Stimulated activated CD4-positive, alpha-beta T cell treated with anti-CD3 and anti-CD28 coated beads, Interleukin-15, amount 100 ng/mL, for 24 hours (primary cell): ENCODE results near the gene SIDT1.
"Not testable (repeated sequence)": the region's sequence is repeated elsewhere in the genome, so short reads cannot be mapped to it uniquely, and the experiment has no call there.

Experiments
- DNase-seq: peaks from one replicate; pipeline ENCODE4 v3.0.0-alpha.2; 2020

The SIDT1 gene

GRCh38 chr3:113600418-113601182 lies 68.2 kb downstream of the SIDT1 start:
- DNase-seq, result no peak

GRCh38 chr3:113601240-113601639 lies 68.9 kb downstream of the SIDT1 start:
- no peak for DNase-seq

GRCh38 chr3:113602256-113602655 lies 69.9 kb downstream of the SIDT1 start:
- no peak for DNase-seq

- DNase-seq, result no peak
These were observed 70.5 kb downstream of the SIDT1 start for GRCh38 chr3:113602836-113603235.

- peak; percentile 56 for DNase-seq
These were observed 74.3 kb downstream of the SIDT1 start for GRCh38 chr3:113606539-113607218.

GRCh38 chr3:113607219-113607596 lies 74.9 kb downstream of the SIDT1 start:
- DNase-seq, result no peak

GRCh38 chr3:113614402-113614801 lies 82.0 kb downstream of the SIDT1 start:
- no peak for DNase-seq

- no peak for DNase-seq
These were observed 83.6 kb downstream of the SIDT1 start for GRCh38 chr3:113615976-113616375.

- no peak for DNase-seq
These were observed 85.4 kb downstream of the SIDT1 start for GRCh38 chr3:113617726-113618125.

- DNase-seq, result no peak
These were observed 87.7 kb downstream of the SIDT1 start for GRCh38 chr3:113620091-113620490.

GRCh38 chr3:113623324-113623723 lies 91.0 kb downstream of the SIDT1 start:
- no peak for DNase-seq

GRCh38 chr3:113623811-113624210 lies 91.5 kb downstream of the SIDT1 start:
- DNase-seq, result no peak

- no peak for DNase-seq
These were observed 93.5 kb downstream of the SIDT1 start for GRCh38 chr3:113625834-113626233.

GRCh38 chr3:113626503-113627371 lies 94.4 kb downstream of the SIDT1 start:
- DNase-seq, result peak; percentile 28

- DNase-seq, result no peak
These were observed 96.0 kb downstream of the SIDT1 start for GRCh38 chr3:113628316-113628715.

- DNase-seq, result no peak
These were observed 96.4 kb downstream of the SIDT1 start for GRCh38 chr3:113628788-113629187.

- DNase-seq, result no peak
These were observed 97.4 kb downstream of the SIDT1 start for GRCh38 chr3:113629584-113630421.

- DNase-seq, result no peak
These were observed 98.7 kb downstream of the SIDT1 start for GRCh38 chr3:113630956-113631542.

- no peak for DNase-seq
These were observed 99.2 kb downstream of the SIDT1 start for GRCh38 chr3:113631573-113631972.

- no peak for DNase-seq
These were observed 102.6 kb downstream of the SIDT1 start for GRCh38 chr3:113634782-113635474.

GRCh38 chr3:113636034-113636433 lies 103.7 kb downstream of the SIDT1 start:
- not testable (repeated sequence) for DNase-seq

- no peak for DNase-seq
These were observed 105.4 kb downstream of the SIDT1 start for GRCh38 chr3:113637756-113638155.
